Activated naive CD8-positive, alpha-beta T cell treated with anti-CD3 and anti-CD28 coated beads for 36 hours (primary cell): ENCODE data around the gene DCDC2. TPM values are rescaled to one million over a fixed set of nuclear protein-coding genes. Genes with fewer than 3 reads are reported as not detected.
A peak's percentile ranks its signal among the peaks of the same experiment; 100 is the strongest.
"Not testable (repeated sequence)": the region's sequence is repeated elsewhere in the genome, so short reads cannot be mapped to it uniquely, and the experiment has no call there.

Source experiments
- DNase-seq: peaks from one replicate; pipeline ENCODE4 v3.0.0; 2021
- H3K27ac Mint-ChIP-seq: one replicate; pipeline ENCODE4 v1.8.0; 2022; ENCODE audit warnings: mild to moderate bottlenecking, moderate library complexity, mixed read lengths
- H3K27me3 Mint-ChIP-seq: one replicate; pipeline ENCODE4 v1.8.0; 2022; ENCODE audit warnings: mild to moderate bottlenecking, mixed read lengths
- H3K36me3 Mint-ChIP-seq: one replicate; pipeline ENCODE4 v1.8.0; 2021; ENCODE audit warnings: mild to moderate bottlenecking, mixed read lengths
- H3K4me1 Mint-ChIP-seq: one replicate; pipeline ENCODE4 v1.8.0; 2021; ENCODE audit warnings: mixed read lengths
- H3K4me3 Mint-ChIP-seq: one replicate; pipeline ENCODE4 v1.8.0; 2022; ENCODE audit warnings: mild to moderate bottlenecking, moderate library complexity, mixed read lengths
- H3K9me3 Mint-ChIP-seq: one replicate; pipeline ENCODE4 v1.8.0; 2022; ENCODE audit warnings: mixed read lengths
- total RNA-seq, 2 experiments: library from RNA; stranded (reverse); gene quantifications; one replicate each; pipeline ENCODE4 v1.2.3, GENCODE V29; 2021

Gene DCDC2
- total RNA-seq, 2 experiments from 2014 or later, result 0.04 TPM; not detected in 1

GRCh38 chr6:24322924-24323323, 34.9 kb downstream of the DCDC2 start:
- H3K27me3 Mint-ChIP-seq, result peaks cover 23% of the 10 kb centered on the region
- no peaks in the 10 kb centered on the region for H3K9me3 Mint-ChIP-seq
- H3K36me3 Mint-ChIP-seq, result no peaks in the 10 kb centered on the region
- DNase-seq, result no peak
- no peak overlapping the region for H3K4me3 Mint-ChIP-seq
- H3K4me1 Mint-ChIP-seq, result no peaks in the 10 kb centered on the region
- H3K27ac Mint-ChIP-seq, result no peak overlapping the region

DNA sequence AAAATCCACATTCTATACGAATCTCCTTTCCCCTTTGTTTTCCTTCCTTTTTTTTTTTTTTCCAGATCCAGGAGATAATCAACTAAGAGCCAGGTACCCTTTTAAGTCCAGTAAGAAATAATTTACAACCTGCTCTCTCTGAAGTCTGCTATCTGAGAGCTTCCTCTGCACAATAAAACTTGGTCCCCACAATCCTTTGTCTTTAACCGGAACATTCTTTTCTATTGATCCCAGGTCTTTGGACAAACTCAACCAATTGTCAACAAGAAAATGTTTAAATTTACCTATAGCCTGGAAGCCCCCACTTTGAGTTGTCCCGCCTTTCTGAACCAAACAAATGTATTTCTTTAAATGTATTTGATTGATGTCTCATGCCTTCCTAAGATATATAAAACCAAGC, 35.4 kb downstream of the DCDC2 start:
- not testable (repeated sequence) for H3K27ac Mint-ChIP-seq, H3K36me3 Mint-ChIP-seq, H3K4me1 Mint-ChIP-seq, H3K4me3 Mint-ChIP-seq, H3K9me3 Mint-ChIP-seq, DNase-seq
- peaks cover 23% of the 10 kb centered on the region for H3K27me3 Mint-ChIP-seq

DNA sequence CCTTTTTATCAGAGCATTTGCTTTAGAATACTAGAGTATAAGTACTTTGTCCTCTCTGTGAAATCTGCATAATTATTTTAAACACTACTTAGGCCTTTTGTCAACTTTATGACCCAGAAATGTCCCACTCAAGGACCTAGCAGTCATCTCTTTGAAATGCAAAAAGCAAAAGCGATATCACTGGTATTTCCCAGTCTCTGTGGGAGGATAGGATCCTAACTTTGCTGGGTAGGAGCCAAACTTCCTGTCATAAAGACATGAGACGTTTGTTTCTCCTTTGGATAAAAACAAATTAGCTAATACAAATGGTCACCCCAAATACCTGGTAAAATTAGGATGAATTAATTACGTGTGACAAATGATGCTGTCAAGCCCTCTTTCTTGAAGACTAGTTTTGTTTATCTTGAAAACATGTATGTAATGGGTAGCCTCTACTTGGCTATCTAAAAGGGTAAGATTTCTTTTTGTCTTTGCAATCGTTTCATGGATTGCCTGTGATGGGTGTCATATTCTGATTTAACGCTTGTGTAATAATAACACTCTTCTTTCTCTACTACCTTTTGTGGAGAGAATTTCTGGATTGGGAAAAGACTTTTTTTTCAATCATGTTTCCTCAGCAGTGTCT, 36.2 kb downstream of the DCDC2 start:
- H3K27me3 Mint-ChIP-seq, result peaks cover 23% of the 10 kb centered on the region
- no peak overlapping the region for H3K4me3 Mint-ChIP-seq
- no peak overlapping the region for H3K27ac Mint-ChIP-seq
- no peaks in the 10 kb centered on the region for H3K36me3 Mint-ChIP-seq
- no peaks in the 10 kb centered on the region for H3K4me1 Mint-ChIP-seq
- no peak for DNase-seq
- H3K9me3 Mint-ChIP-seq, result no peaks in the 10 kb centered on the region

GRCh38 chr6:24313251-24314141, 44.4 kb downstream of the DCDC2 start:
- no peak overlapping the region for H3K27ac Mint-ChIP-seq
- H3K4me3 Mint-ChIP-seq, result no peak overlapping the region
- no peaks in the 10 kb centered on the region for H3K36me3 Mint-ChIP-seq
- H3K9me3 Mint-ChIP-seq, result peaks cover 6% of the 10 kb centered on the region
- H3K27me3 Mint-ChIP-seq, result peaks cover 12% of the 10 kb centered on the region
- H3K4me1 Mint-ChIP-seq, result no peaks in the 10 kb centered on the region
- no peak for DNase-seq

- H3K4me3 Mint-ChIP-seq, H3K27ac Mint-ChIP-seq, H3K4me1 Mint-ChIP-seq, DNase-seq, H3K36me3 Mint-ChIP-seq, H3K9me3 Mint-ChIP-seq: not testable (repeated sequence)
- H3K27me3 Mint-ChIP-seq, result peaks cover 12% of the 10 kb centered on the region
These were observed 46.1 kb downstream of the DCDC2 start for GRCh38 chr6:24311775-24312174.

DNA sequence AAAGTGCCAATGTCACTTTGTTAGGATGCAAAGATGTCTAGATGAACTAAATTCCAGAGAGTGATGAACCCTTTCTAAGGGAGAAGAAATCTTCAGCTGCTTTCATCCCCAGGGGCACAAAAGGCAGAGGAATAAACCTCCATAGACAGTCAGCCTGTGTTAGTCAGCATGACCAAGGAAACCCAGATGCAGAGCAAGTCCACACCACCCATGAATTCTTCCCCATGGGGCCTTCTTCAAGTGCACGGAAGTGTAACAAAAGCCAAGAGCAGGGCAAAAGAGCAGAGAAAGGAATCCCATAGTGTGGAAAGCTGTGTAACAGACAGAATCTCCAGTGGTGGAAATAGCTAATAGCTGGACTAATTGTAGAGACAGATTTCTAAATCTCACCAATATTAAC, 50.0 kb downstream of the DCDC2 start:
- Mint-ChIP-seq H3K27ac (no peak overlapping the region), H3K27me3 (peaks cover 4% of the 10 kb centered on the region), H3K36me3 (no peaks in the 10 kb centered on the region)

DNA sequence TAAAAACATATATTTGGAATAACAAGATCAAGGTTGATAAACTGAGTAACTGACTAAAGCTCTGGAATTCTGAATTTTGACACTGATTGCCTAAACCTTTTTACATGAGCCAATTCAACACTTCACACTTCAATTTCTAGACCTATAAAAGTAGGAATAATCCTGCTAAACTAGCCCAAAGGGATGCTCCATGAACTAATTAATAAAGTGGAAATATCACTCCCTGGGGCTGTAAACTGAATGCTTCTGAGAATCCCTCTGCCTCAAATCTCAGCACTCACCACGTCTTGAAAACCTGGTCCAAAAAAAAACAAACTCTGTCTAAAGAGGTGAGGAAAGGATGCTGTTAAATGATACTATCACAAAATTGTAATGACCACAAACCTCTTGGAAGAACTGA, 50.9 kb downstream of the DCDC2 start:
- peaks cover 4% of the 10 kb centered on the region for H3K27me3 Mint-ChIP-seq
- H3K36me3 Mint-ChIP-seq, result no peaks in the 10 kb centered on the region
- no peaks in the 10 kb centered on the region for H3K4me1 Mint-ChIP-seq
- DNase-seq, result no peak
- H3K27ac Mint-ChIP-seq, result no peak overlapping the region
- H3K4me3 Mint-ChIP-seq, result no peak overlapping the region
- H3K9me3 Mint-ChIP-seq, result peaks cover 4% of the 10 kb centered on the region

More for the DNA sequence above, 50.0 kb downstream of the DCDC2 start:
- no peak for DNase-seq
- Mint-ChIP-seq H3K4me3 (no peak overlapping the region), H3K4me1 (no peaks in the 10 kb centered on the region), H3K9me3 (peaks cover 6% of the 10 kb centered on the region)

GRCh38 chr6:24306038-24306437, 51.8 kb downstream of the DCDC2 start:
- H3K27ac Mint-ChIP-seq, result no peak overlapping the region
- no peak for DNase-seq
- no peaks in the 10 kb centered on the region for H3K9me3 Mint-ChIP-seq
- H3K4me1 Mint-ChIP-seq, result no peaks in the 10 kb centered on the region
- peaks cover 4% of the 10 kb centered on the region for H3K27me3 Mint-ChIP-seq
- H3K36me3 Mint-ChIP-seq, result no peaks in the 10 kb centered on the region
- H3K4me3 Mint-ChIP-seq, result no peak overlapping the region

DNA sequence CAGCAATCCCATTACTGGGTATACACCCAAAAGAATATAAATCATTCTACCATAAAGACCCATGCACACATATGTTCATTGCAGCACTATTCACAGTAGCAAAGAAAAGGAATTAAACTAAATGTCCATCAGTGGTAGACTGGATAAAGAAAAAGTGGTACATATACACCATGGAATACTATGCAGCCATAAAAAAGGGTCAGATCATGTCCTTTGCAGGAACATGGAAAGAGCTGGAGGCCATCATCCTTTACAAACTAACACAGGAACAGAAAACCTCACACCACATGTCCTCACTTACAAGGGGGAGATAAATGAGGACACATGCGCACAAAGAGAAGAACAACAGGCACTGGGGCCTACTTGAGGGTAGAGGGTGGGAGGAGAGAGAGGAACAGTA, 60.9 kb downstream of the DCDC2 start:
- Mint-ChIP-seq H3K9me3 (peaks cover 6% of the 10 kb centered on the region), H3K27me3 (peaks cover 6% of the 10 kb centered on the region), H3K27ac (no peak overlapping the region), H3K4me1 (no peaks in the 10 kb centered on the region), H3K36me3 (no peaks in the 10 kb centered on the region), H3K4me3 (no peak overlapping the region)
- no peak for DNase-seq

DNA sequence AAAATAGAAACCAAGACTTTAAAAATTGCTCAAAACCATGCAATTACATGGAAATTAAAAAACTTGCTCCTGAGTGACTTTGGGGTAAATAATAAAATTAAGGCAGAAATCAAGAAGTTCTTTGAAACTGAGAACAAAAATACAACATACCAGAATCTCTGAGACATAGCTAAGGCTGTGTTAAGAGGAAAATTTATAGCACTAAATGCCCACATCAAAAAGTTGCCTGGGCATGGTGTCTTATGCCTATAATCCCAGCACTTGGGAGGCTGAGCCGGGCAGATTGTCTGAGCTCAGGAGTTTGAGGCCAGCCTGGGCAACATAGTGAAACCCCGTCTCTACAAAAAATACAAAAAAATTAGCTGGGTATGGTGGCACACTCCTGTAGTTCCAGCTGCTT, 64.0 kb downstream of the DCDC2 start:
- H3K27ac Mint-ChIP-seq, H3K27me3 Mint-ChIP-seq, DNase-seq, H3K4me1 Mint-ChIP-seq, H3K9me3 Mint-ChIP-seq, H3K4me3 Mint-ChIP-seq, H3K36me3 Mint-ChIP-seq: not testable (repeated sequence)

DNA sequence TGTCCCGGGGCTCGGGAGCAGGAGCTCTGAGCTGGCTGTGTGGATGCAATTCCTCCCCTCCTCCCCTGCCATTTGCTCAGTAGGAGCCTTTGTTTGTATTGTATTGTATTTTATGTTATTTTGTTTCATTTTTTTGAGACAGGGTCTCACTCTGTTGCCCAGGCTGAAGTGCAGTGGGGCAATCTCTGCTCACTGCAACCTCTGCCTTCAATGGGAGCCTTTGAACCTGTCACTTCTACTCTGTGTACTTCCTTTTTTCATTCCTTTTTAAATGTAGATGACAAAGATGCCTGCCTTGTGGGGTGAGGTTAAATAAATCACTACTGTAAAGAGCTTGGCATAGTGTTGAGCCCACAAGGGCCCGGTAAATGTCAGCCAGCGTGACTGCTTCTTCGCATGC, 70.6 kb downstream of the DCDC2 start:
- Mint-ChIP-seq H3K36me3 (no peaks in the 10 kb centered on the region), H3K27ac (no peak overlapping the region), H3K27me3 (peaks cover 8% of the 10 kb centered on the region), H3K9me3 (no peaks in the 10 kb centered on the region), H3K4me3 (no peak overlapping the region), H3K4me1 (peaks cover 5% of the 10 kb centered on the region)
- no peak for DNase-seq

DNA sequence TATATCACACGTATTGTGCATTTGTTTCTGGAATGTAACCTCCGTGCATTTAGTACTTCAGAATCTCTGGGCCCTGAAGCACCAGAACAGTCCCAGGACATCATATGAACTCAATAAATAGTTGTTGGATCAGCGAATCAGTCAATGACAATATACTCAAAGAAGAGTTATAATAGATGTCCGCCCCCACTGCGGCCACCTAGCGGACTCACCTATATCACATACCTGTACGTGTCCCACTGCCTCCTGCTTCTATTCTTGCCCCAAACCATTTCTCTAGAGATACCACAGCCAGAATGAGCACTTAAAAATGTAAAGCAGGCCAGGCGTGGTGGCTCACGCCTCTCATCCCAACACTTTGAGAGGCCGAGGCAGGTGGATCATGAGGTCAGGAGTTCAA, 73.9 kb downstream of the DCDC2 start:
- Mint-ChIP-seq H3K4me1 (peaks cover 5% of the 10 kb centered on the region), H3K27me3 (peaks cover 15% of the 10 kb centered on the region), H3K9me3 (no peaks in the 10 kb centered on the region)

DNA sequence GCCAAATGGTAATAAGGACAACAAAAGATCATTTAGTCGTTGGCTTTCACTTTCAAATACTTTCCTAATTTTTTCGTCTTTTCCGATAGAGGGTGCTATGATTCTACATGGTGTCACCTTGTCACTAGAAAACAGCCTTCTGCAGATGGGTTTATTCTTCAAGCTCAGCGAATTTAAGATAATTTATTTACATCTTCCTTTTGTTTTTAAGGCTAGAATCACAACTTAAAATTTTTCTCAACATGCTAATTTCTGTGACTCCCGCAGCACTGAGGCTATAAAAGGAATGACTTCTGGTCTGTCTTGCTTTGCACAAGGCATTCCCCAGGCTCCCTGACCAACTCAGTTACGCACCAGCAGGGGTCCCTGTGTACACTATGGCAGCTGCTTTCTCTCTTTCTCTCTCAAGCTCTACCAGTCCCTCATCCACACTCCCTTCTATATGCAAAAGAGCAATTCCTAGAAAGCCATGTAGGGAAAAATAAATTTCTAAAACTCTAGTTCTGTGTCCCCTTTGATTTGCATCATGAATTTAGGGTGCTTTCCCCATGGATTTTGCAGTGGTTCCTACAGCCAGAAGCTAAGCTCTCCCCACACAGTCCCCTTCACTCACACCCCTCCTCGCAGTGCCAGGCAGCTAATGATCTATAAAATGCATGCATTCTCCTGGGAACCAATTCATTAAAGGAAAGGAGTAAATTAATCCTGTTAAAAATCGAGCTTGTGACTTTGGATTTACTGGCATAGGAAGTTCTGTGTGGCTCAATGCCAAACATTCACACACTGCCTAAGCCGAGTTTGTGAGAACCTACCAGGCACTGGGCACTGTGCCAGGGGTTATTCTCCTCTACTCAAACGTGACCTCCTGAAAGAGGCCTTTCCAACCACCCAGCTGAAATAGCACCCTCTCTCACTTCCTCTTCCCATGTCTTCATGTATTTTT, 74.5 kb downstream of the DCDC2 start:
- H3K27me3 Mint-ChIP-seq, result peaks cover 19% of the 10 kb centered on the region
- H3K4me3 Mint-ChIP-seq, result no peak overlapping the region
- no peaks in the 10 kb centered on the region for H3K9me3 Mint-ChIP-seq
- H3K36me3 Mint-ChIP-seq, result no peaks in the 10 kb centered on the region
- peak; percentile 40 for DNase-seq
- no peak overlapping the region for H3K27ac Mint-ChIP-seq
- peaks cover 5% of the 10 kb centered on the region for H3K4me1 Mint-ChIP-seq

More for the DNA sequence above, 73.9 kb downstream of the DCDC2 start:
- DNase-seq, result no peak
- no peak overlapping the region for H3K4me3 Mint-ChIP-seq
- no peaks in the 10 kb centered on the region for H3K36me3 Mint-ChIP-seq
- no peak overlapping the region for H3K27ac Mint-ChIP-seq

- Mint-ChIP-seq H3K36me3 (no peaks in the 10 kb centered on the region), H3K27me3 (peaks cover 15% of the 10 kb centered on the region), H3K4me3 (no peak overlapping the region), H3K27ac (no peak overlapping the region), H3K4me1 (no peaks in the 10 kb centered on the region), H3K9me3 (no peaks in the 10 kb centered on the region)
- no peak for DNase-seq
These were observed 83.3 kb downstream of the DCDC2 start for GRCh38 chr6:24274441-24275083.
